GM12878 (cell line): ENCODE results near the gene CD72. TPM values are rescaled to one million over a fixed set of nuclear protein-coding genes. Genes with fewer than 3 reads are reported as not detected.

ENCODE experiments used
- ATAC-seq: fragments of 200-7000 bp; cut with Tn5 transposase; 3 replicates; pipeline ENCODE4 v1.9.1; 2020; ENCODE audit warnings: mild to moderate bottlenecking, moderate library complexity
- BruUV-seq: library from RNA; stranded (reverse); fragments of 400-500 nt; replicated peaks from 2 replicates; lab custom pipeline; 2021; lab: Mats Ljungman, UMichigan
- CTCF ChIA-PET: fragments of 300-600 bp; sonication (Branson Sonifier 250); formaldehyde crosslinking; extraction: SDS; loops from one replicate; lab custom pipeline; 2021; ENCODE audit warnings: inconsistent platforms; lab: Yijun Ruan, JAX
- POLR2A ChIA-PET: fragments of 350-600 bp; formaldehyde crosslinking; extraction: SDS; loops from one replicate; lab custom pipeline; 2021; ENCODE audit warnings: inconsistent platforms; lab: Charles Lee
- RAD21 ChIA-PET: fragments of 300-600 bp; sonication (Branson Sonifier 250); formaldehyde crosslinking; loops from one replicate; lab custom pipeline; 2023; ENCODE audit warnings: antibody characterized with exemption; ENCODE audit not compliant: unreplicated experiment; lab: Charles Lee
- SMC1A ChIA-PET: fragments of 300-600 bp; sonication (Branson Sonifier 250); formaldehyde crosslinking; loops from one replicate; lab custom pipeline; 2023; ENCODE audit not compliant: unreplicated experiment, uncharacterized antibody; lab: Charles Lee
- DNase-seq: peaks from one replicate; pipeline ENCODE4 v3.0.0-alpha.2; 2011; ENCODE audit warnings: low read depth, low spot score
- FAIRE-seq: peaks from 3 replicates; lab custom pipeline; 2011; peaks lifted over from hg19 to GRCh38; lab: Jason Lieb, UNC
- H2AFZ ChIP-seq: 2 replicates; pipeline ENCODE4 v1.6.0; 2011; ENCODE audit warnings: low read depth, low read length, control low read depth; ENCODE audit not compliant: control insufficient read depth
- H3K27ac ChIP-seq: 2 replicates; pipeline ENCODE4 v1.5.1; 2011; ENCODE audit warnings: control low read depth; ENCODE audit not compliant: control insufficient read depth, insufficient read depth
- H3K27me3 ChIP-seq, 2 experiments: replicated peaks in 1 of 2; 2 replicates each; pipeline versions ENCODE4 v1.6.0 to v1.6.1; 2011; ENCODE audit warnings: low read length in 1 of 2; ENCODE audit not compliant: control insufficient read depth in 2 of 2, insufficient read depth in 2 of 2
- H3K36me3 ChIP-seq, 2 experiments: 2 replicates each; pipeline ENCODE4 v1.5.1; 2011; ENCODE audit warnings: low read length in 1 of 2; ENCODE audit not compliant: control insufficient read depth in 2 of 2, insufficient read depth in 2 of 2
- H3K4me1 ChIP-seq: 2 replicates; pipeline ENCODE4 v1.6.1; 2011; ENCODE audit warnings: mild to moderate bottlenecking, low read length, moderate library complexity, mixed read lengths; ENCODE audit not compliant: control insufficient read depth, insufficient read depth
- H3K4me2 ChIP-seq: 2 replicates; pipeline ENCODE4 v1.6.0; 2011; ENCODE audit warnings: control low read depth; ENCODE audit not compliant: control insufficient read depth, insufficient read depth
- H3K4me3 ChIP-seq: fragments of 200-600 bp; sonication (generic); 2 replicates; pipeline ENCODE4 v1.5.1; 2016
- H3K79me2 ChIP-seq: 2 replicates; pipeline ENCODE4 v1.6.0; 2011; ENCODE audit warnings: low read length; ENCODE audit not compliant: control insufficient read depth, insufficient read depth
- H3K9ac ChIP-seq: 2 replicates; pipeline ENCODE4 v1.8.0; 2011; ENCODE audit warnings: low read length, control low read depth, mixed read lengths; ENCODE audit not compliant: control insufficient read depth, insufficient read depth
- H3K9me3 ChIP-seq: replicated peaks from 3 replicates; pipeline ENCODE4 v1.5.1; 2011; ENCODE audit warnings: mild to moderate bottlenecking, low read length; ENCODE audit not compliant: control insufficient read depth, insufficient read depth
- H4K20me1 ChIP-seq: 2 replicates; pipeline ENCODE4 v1.6.0; 2011; ENCODE audit not compliant: control insufficient read depth, insufficient read depth
- HDAC2 ChIP-seq: fragments of 200-600 bp; sonication (generic); IDR thresholded peaks from 2 replicates; pipeline ENCODE4 v1.6.1; 2017
- IKZF2 ChIP-seq, 2 experiments: fragments of 450-650 bp; IDR thresholded peaks; 2 replicates each; pipeline ENCODE4 v1.6.1; 2017; ENCODE audit warnings: mild to moderate bottlenecking in 2 of 2, moderate library complexity in 2 of 2
- KLF5 ChIP-seq: fragments of 450-650 bp; IDR thresholded peaks from 2 replicates; pipeline ENCODE4 v1.6.1; 2014; ENCODE audit warnings: mild to moderate bottlenecking; ENCODE audit not compliant: partially characterized antibody
- MEF2B ChIP-seq: fragments of 450-650 bp; IDR thresholded peaks from 2 replicates; pipeline ENCODE4 v1.6.1; 2018; ENCODE audit warnings: mild to moderate bottlenecking, moderate library complexity; ENCODE audit not compliant: partially characterized antibody, poor library complexity, severe bottlenecking
- MXI1 ChIP-seq: fragments of 150-350 bp; IDR thresholded peaks from 2 replicates; pipeline ENCODE4 v1.6.1; 2011; ENCODE audit warnings: low read depth, mild to moderate bottlenecking, inconsistent platforms, low read length, improper control_type of control experiment
- MYC ChIP-seq: IDR thresholded peaks from 2 replicates; pipeline ENCODE4 v1.6.1; 2011; ENCODE audit warnings: mild to moderate bottlenecking, low read length, moderate library complexity, inconsistent platforms; ENCODE audit not compliant: insufficient read depth, insufficient replicate concordance, insufficient read length, severe bottlenecking
- PKNOX1 ChIP-seq: fragments of 450-650 bp; IDR thresholded peaks from 2 replicates; pipeline ENCODE4 v1.6.1; 2016; ENCODE audit warnings: mild to moderate bottlenecking
- POLR2A ChIP-seq: IDR thresholded peaks from 2 replicates; pipeline ENCODE4 v1.6.1; 2011; ENCODE audit warnings: low read depth, mild to moderate bottlenecking, low read length
- SPI1 ChIP-seq: IDR thresholded peaks from 2 replicates; pipeline ENCODE4 v1.6.1; 2011; ENCODE audit warnings: low read depth, mild to moderate bottlenecking, low read length, moderate library complexity, borderline replicate concordance; ENCODE audit not compliant: insufficient read depth
- SUZ12 ChIP-seq: fragments of 200-600 bp; sonication (generic); IDR thresholded peaks from one replicate; pipeline ENCODE4 v1.6.1; 2018; ENCODE audit warnings: antibody characterized with exemption, mild to moderate bottlenecking; ENCODE audit not compliant: unreplicated experiment
- WGBS: methylation state at CpG from one replicate; pipeline ENCODE4 v1.1.6; 2016; ENCODE audit warnings: low lambda C conversion rate; ENCODE audit not compliant: insufficient replicate concordance, insufficient coverage; ENCODE audit errors: missing lambda C conversion rate; 5-methylcytosine and 5-hydroxymethylcytosine counted together
- in situ Hi-C: fragments of 300-500 bp; cut with MboI; formaldehyde crosslinking; loops from 9 replicates; pipeline ENCODE4 v1.14.3; 2018; ENCODE audit warnings: mixed read lengths
- intact Hi-C: fragments of 100-400 bp; cut with micrococcal nuclease; formaldehyde crosslinking; loops from one replicate; pipeline ENCODE4 v1.14.2; 2022; ENCODE audit not compliant: unreplicated experiment
- polyA plus RNA-seq, 11 experiments: library from polyadenylated mRNA; depleted of rRNA in 4 of 11; unstranded in 6 of 11; stranded (reverse) in 5 of 11; fragments of >200 nt; fragmentation: Nextera tagmentation in 4 of 11; fragmentation: Illumina TruSeq in 1 of 11; extraction: Ambion mirVana in 4 of 11; extraction: Trizol in 1 of 11; gene quantifications; 1 replicate in 1 of 11; 2 replicates in 10 of 11; pipeline versions ENCODE4 v1.2.1 to v1.2.3, GENCODE V29; 2011 to 2016; ENCODE audit warnings: inconsistent platforms in 2 of 11, missing spikeins in 2 of 11, low read depth in 1 of 11
- total RNA-seq, 4 experiments: library from RNA; depleted of rRNA in 3 of 4; stranded (reverse); fragments of >200 nt in 3 of 4; fragmentation: Illumina TruSeq in 1 of 4; extraction: Trizol in 1 of 4; gene quantifications; 2 replicates each; pipeline versions ENCODE4 v1.2.1 to v1.2.3, GENCODE V29; 2013 to 2021

The CD72 gene
- total and polyA plus RNA-seq, 10 of the 15 experiments (the other 5 are each of a cell fraction or from before 2014, with no cell fraction given), result 2.1 to 14.2 (median 4.4) TPM

- Histone ChIP-seq H3K4me2 (no peak overlapping the region), H3K27me3 (no peaks in the 10 kb centered on the region), H3K4me1 (peaks cover 27% of the 10 kb centered on the region), H3K9ac (no peak overlapping the region), H4K20me1 (no peaks in the 10 kb centered on the region), H2AFZ (no peak overlapping the region), H3K9me3 (no peaks in the 10 kb centered on the region), H3K27ac (no peak overlapping the region), H3K79me2 (peaks cover 22% of the 10 kb centered on the region), H3K36me3 (peaks cover 3 to 4% of the 10 kb centered on the region in 2 experiments; a peak in 2 of 4 replicates), H3K4me3 (no peak overlapping the region)
- in situ Hi-C loops (loop anchor here (5.0 kb wide), 1 partner anchor 56 kb away; no protein-coding TSS in a partner anchor), intact Hi-C loops (no loop called here)
- ChIA-PET CTCF (interaction anchor here (1.6 to 13.5 kb wide), 4 partner anchors 18 to 62 kb away, joined by 4 to 227 read pairs (median 150); partner anchors contain the start of genes CREB3, SIT1, TESK1 and TLN1), POLR2A (interaction anchor here (0.7 to 10.8 kb wide), 6 partner anchors 9 to 148 kb away, joined by 3 to 163 read pairs (median 4); partner anchors contain the start of genes CREB3 and TLN1), RAD21 (interaction anchor here (0.8 to 9.7 kb wide), 5 partner anchors 9 to 63 kb away, joined by 3 to 95 read pairs (median 20); partner anchors contain the start of genes CCDC107, RMRP and SIT1), SMC1A (interaction anchor here (0.6 to 12.5 kb wide), 4 partner anchors 9 to 63 kb away, joined by 3 to 145 read pairs (median 3); partner anchors contain the start of genes CREB3, RMRP and TLN1)
- TF ChIP-seq MXI1 (no peak), SPI1 (peak; percentile 31; the same call in 1 of the 2 replicates), SUZ12 (no peak), MYC (no peak), IKZF2 (IDR thresholded peaks at IDR 0.05) (peak; percentile 9 to 16; a peak in 1 of 4 replicates), KLF5 (no peak), MEF2B (peak; percentile 90), PKNOX1 (no peak), HDAC2 (no peak), POLR2A (no peak)
- DNase-seq (no peak), ATAC-seq (no peak), FAIRE-seq (no peak)
- WGBS, result 22% methylated on average over 5 of the region's 5 CpGs
- no TSS peak for BruUV-seq
Measured at GRCh38 chr9:35666549-35666948, 48.3 kb upstream of the CD72 start.
